DMS114 treated with DMSO at 0.1 percent for 48 hours (cell line): Measurements from ENCODE around the gene DNAH3.
"Not testable (repeated sequence)": the region's sequence is repeated elsewhere in the genome, so short reads cannot be mapped to it uniquely, and the experiment has no call there.

Experiments
- DNase-seq: peaks from one replicate; lab custom pipeline; 2025; ENCODE audit not compliant: unreplicated experiment; lab: John Stamatoyannopoulos, UW

Gene DNAH3, protein sequence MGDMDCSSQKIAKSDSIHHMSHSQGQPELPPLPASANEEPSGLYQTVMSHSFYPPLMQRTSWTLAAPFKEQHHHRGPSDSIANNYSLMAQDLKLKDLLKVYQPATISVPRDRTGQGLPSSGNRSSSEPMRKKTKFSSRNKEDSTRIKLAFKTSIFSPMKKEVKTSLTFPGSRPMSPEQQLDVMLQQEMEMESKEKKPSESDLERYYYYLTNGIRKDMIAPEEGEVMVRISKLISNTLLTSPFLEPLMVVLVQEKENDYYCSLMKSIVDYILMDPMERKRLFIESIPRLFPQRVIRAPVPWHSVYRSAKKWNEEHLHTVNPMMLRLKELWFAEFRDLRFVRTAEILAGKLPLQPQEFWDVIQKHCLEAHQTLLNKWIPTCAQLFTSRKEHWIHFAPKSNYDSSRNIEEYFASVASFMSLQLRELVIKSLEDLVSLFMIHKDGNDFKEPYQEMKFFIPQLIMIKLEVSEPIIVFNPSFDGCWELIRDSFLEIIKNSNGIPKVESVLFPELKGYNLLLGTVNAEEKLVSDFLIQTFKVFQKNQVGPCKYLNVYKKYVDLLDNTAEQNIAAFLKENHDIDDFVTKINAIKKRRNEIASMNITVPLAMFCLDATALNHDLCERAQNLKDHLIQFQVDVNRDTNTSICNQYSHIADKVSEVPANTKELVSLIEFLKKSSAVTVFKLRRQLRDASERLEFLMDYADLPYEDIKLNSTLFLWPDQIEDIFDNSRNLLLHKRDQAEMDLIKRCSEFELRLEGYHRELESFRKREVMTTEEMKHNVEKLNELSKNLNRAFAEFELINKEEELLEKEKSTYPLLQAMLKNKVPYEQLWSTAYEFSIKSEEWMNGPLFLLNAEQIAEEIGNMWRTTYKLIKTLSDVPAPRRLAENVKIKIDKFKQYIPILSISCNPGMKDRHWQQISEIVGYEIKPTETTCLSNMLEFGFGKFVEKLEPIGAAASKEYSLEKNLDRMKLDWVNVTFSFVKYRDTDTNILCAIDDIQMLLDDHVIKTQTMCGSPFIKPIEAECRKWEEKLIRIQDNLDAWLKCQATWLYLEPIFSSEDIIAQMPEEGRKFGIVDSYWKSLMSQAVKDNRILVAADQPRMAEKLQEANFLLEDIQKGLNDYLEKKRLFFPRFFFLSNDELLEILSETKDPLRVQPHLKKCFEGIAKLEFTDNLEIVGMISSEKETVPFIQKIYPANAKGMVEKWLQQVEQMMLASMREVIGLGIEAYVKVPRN (N-terminal part only)

DNA sequence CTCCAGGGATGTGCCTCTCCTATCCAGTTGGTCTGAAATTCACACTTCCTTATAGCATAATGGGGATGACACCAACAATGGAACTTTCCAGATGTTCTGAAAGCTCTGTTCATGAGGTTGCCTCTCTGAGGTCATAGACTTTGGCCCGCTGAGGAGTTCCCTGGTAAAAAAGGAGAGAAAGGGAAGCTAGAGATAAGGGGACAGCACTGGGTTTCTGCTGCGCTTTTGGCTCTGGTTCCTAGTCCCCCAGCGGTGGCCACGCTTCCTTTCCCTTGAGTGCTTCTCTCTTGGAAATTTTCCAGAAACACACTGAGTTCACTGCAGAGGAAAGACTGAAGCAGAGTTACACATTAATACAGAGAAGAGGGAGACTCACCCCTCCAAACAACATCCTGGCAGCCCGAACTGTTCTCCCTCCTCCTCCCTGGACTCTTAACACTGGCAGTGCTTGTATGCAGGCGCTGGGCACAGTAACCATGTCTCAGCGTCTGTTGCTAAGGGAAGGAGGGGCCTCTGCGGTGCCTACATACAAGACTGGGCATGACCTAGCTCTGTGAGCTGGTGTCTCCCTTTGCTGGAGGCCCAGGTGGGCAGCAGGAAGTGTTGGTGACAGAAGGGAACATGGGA lies at the start of gene DNAH3:
TSS of gene DNAH3 (minus strand) at position 472 of the 627 bp plus-strand sequence. CDS start 527 bp downstream, outside the sequence.
- DNase-seq = no peak

DNA sequence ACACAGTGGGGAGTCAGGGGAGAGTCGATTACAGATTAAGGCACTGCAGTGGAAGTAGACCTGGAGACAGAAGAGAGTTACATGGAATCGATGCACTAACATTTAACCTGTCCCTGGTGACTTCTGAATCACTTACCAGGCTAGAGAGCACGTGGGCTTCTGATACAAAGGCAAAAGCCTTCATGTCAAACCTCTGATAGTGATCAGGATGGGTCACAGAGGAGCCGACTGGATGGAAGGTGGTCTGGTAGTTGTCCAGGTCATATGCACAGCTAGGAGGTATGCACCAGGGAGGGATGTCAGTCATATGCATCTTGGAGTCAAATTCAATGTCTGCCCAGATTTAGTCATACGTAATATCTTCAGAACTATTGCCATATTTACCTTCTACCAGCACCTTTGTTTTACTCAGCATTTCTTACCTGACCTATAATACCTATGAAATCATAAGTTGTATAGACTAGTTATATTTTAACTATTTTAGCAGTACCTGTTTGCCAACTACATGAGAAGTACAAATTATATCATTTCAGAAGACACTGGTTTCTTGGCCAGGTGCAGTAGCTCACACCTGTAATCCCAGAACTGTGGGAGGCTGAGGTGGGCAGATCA lies 49.1 kb upstream of the DNAH3 start:
- DNase-seq = no peak

DNA sequence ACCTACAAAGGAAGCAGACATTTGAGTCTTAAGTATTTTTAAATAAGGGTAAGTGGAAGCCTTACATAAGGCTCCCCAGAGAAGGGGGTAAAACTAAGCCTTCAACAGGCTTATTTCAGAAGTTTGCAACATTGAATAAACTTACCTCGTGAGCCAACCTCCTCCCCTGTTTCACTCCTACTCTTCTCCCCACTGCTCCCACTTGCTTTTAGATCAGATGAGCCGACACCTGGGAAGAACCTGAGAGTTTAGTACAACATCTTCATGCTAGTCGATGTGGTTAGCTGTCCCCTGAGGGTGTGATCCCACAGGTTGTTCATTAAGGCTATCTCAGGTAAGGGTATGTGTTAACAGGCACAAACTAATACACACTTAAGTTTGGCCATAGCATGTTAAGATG lies 47.0 kb upstream of the DNAH3 start:
- no peak for DNase-seq

DNA sequence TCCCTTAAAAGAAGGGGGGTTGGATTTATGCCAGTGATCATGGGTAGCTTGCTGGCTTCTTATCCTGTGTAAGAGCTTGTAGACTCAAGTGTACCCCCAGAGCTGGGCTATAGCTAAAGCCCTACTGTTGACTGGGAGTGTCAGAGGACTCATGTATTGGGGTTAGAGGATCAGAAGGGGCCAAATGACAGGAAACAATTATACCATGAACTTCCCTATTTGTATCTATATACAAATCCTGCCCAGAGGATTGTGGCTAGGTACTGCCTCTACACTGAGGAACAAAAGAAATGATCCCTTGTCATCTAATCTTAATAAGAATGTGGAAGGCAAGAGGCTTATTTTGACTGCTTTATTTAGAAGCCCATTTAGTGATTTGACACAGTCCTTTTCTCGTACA lies 46.5 kb upstream of the DNAH3 start:
- no peak for DNase-seq

DNA sequence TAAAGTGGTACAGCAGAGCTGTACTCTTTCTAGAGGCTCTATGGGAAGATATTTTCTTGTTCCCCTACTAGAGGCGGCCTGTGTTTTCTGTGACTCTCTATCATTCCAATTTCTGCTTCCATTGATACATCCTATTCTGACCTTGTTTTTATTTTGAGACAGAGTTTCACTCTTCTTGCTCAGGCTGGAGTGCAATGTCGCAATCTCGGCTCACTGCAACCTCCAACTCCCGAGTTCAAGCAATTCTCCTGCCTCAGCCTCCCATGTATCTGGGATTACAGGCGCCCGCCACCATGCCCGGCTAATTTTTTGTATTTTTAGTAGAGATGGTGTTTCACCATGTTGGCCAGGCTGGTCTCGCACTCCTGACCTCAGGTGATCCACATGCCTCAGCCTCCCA lies 44.7 kb upstream of the DNAH3 start:
- DNase-seq = not testable (repeated sequence)

DNA sequence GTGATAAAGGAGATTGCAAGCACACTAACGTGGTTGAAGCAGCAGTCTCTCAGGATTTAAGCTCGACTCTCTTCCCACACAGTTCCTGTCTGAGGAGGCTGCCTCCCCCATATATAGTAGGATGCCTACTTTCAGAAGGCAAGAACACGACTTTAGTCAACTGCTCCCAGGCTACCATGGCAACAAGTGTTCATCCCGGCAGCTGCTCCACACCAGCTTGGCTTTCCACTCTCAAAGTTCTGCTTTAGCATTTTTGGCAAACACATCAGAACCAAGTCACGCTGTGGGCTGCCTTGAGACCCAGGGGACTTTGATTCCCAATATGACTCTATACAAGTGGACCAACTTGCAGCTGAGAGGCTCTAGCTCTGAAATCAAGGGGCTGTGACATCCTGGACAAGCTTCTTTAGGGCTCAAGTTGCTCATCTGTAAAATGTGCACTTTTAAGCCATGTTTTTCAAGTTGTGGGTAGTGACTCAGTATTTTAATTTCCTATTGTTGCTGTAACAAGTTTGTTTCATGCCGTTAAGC lies 44.2 kb upstream of the DNAH3 start:
- no peak for DNase-seq

DNA sequence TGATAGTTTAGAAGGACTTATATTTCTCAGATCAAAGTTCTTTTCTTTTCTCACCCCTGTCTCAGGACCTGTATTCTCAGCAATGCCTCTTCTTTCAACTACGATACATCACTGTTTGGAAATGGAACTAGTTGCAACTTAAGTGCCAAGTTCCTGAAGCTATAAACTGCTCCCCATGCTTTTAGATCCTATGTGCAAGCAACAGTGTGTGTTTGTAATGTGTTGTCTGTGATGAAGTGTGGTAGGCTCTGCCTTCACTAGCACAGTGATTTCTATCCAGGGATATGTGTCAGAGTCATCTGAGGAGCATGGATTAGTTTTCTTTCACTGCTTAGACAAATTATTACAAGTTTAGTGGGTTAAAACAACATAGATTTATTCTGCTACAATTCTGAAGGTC lies 42.3 kb upstream of the DNAH3 start:
- no peak for DNase-seq

DNA sequence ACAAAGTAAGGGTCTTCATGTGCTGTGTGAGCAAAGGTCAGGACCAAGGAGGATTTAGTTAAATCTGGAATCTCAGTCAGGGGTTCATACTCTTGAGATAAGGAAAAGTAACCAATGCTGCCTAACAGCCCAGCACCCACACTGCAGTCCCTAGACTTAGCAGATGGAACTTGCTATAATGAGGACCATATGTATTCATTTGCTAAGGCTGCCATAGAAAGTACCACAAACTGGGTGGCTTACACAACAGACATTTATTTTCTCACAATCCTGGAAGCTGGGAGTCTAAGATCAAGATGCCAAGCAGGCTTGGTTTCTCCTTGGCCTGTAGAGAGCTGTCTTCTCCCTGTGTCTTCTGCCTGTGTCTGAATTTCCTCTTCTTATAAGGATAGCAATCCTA lies 40.0 kb upstream of the DNAH3 start:
- no peak for DNase-seq

DNA sequence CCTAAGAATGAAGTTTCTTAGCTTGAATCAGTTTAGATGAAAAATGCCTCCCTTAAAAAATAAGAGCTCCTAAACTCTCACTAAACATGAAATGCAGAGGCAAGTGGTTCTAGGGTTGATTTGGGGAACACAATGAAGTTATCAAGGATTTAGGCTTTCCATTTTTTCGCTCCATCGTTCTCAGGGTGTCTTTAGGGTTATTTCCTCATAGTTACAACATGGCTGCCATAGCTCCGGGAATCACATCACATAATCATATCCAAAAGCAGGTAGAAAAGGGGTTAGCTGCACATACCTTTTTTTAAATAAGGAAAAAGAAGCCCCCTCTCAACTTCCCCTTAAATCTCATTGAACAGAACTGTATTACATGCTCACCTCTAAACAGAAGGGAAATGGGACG lies 39.4 kb upstream of the DNAH3 start:
- DNase-seq = no peak

DNA sequence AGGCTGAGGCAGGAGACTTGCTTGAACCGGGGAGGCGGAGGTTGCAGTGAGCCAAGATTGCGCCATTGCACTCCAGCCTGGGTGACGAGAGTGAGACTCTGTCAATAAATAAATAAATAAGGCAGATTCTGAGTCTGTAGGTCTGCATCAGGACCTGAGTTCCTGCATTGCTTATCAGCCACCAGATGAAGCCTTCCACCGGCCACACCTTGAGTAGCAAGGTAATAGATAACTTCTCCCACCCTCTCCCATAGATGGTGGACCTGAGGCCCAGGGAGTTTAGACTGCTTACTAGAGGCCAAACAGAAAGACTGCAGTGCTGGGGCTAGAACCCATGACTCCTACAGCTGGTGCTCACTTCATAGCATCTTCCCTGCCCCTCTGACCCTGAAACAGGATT lies 38.7 kb upstream of the DNAH3 start:
- no peak for DNase-seq

DNA sequence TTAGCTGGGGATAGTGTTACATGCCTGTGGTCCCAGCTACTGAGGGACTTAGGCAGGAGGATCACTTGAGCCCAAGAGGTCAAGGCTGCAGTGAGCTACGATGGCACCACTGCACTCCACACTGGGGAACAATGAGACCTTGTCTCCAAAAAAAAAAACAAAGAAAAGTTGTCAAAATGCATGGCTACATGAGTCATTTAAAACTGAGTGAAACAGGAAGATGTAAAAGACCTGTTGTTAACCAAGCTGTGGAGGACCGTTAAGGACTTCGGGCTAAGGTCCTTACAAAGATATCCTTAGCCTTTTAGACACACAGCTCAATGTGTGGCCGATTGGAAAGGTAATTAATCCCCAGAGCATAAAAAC lies 35.7 kb upstream of the DNAH3 start:
- DNase-seq = no peak

DNA sequence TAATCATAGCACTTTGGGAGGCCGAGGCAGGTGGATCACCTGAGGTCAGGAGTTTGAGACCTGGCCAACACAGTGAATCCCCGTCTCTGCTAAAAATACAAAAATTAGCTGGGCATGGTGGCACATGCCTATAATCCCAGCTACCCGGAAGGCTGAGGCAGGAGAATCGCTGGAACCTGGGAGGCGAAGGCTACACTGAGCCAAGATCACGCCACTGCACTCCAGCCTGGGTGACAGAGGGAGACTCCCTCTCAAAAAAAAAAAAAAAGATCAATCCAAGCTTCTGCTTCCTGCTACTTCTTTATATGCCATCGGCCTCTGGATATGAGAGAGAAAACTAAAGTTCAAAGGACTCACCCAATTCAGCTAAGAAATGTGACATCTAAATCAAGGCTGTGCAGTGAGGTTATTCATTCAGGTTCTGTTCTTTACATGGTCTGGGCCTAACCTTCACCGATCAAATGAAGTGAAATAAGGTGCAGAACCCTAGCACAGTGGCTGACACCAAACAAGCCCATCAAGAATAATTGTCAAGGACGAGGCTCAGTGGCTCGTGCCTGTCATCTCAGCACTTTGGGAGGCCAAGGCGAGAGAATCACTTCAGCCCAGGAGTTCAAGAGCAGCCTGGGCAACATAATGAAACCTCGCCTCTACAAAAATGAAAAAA lies 35.1 kb upstream of the DNAH3 start:
- no peak for DNase-seq

DNA sequence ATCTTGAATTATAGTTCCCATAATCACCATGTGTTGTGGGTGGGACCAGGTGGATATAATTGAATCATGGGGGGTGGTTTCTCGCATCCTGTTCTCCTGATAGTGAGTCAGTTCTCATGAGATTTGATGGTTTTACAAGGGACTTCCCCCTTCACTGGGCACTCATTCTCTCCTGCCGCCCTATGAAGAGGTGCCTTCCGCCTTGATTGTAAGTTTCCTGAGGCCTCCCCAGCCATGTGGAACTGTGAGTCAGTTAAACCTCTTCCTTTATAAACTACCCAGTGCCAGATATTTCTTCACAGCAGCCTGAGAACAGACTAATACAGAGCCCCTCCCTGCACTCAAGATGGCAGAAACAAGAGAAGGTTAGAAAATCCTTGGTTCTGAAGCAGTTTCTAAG lies 34.2 kb upstream of the DNAH3 start:
- DNase-seq = no peak

DNA sequence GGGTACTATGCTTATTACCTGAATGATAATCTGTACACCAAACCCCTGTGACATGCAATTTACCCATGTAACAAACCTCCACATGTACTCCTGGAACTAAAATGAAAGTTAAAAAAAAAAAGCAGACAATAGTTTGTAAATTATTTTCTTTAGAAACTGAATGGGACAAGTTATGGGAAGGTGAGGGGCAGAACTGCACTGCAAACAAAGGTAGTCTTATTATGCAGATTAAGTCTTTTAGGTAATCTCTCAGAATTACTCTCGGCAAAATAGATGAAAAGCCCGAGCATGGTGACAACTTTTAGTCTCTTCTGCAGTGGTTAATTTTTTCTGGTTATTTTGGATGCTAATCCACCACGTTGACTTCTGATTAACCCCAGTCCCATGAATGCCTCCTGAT lies 33.3 kb upstream of the DNAH3 start:
- DNase-seq = no peak

DNA sequence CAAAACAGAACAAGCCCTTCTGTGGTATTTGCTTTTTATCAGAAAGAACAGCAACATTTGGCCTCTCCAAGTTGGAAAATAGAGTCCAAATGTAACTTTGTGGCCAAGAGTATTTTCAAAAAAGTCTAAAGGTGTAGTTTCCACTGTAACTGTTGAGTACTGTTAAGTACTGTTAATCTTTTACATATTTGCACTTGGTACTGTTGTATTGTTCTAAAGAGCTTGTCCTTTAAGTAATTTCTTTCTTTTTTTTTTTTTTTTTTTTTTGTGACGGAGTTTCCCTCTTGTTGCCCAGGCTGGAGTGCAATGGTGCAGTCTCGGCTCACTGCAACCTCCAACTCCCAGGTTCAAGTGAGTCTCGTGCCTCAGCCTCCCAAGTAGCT lies 29.3 kb upstream of the DNAH3 start:
- DNase-seq = no peak

DNA sequence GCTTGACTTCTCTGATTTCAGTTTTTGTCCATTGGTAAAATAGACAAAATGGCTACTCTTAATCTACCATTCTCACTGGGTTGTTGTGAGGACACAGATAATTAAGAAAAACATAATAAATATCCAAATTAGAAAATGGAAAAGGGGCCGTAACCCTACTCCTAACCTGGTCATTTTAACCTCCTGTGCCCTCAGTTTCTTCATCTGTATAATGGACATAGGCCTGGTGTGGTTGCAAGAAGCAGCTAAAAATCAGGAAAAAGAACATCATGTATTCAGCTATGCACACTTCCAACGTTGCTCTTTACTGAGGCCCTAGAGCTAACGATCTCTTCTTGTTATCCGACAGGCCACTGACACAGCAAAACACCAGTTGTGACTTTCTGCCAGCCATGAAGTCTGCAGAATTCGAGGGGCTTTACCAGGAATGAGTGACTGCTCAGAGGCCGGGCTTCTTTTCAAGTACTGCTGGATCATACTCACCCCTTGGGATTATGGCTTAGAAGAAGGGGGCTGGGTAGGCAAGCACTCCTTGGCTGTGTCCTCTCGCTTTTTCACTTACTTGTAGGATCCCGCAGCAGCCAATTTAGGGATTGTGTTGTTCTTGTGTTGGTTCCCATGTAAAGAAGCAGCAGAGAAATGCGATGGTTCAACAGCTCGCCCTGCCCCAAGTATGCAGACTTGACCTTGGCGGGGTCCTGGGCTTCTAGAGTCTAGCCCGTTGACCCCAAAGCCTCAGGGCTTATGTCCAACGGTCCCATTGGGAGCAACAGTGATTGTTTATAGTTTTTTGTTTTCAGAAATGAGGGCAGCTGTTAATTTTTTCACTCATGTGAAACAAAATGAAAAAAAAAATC lies 28.7 kb upstream of the DNAH3 start:
- DNase-seq = no peak

DNA sequence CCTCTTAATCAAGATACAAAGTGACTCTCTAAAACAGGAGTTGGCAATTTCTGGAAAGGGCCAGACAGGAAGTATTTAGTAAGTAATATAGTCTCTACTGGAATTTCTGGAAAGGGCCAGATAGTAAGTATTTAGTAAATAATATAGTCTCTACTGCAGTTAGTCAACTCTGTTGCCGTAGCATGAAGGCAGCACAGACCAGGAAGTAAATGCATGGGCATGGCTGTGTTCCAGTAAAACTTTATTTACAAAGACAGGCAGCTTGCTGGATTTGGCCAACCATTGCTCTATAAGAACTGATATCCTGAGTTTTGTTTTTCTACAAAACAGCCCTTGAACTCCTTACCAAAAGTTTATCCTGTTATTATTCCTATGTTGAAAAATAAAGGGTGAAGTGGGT lies 24.8 kb upstream of the DNAH3 start:
- DNase-seq = no peak

DNA sequence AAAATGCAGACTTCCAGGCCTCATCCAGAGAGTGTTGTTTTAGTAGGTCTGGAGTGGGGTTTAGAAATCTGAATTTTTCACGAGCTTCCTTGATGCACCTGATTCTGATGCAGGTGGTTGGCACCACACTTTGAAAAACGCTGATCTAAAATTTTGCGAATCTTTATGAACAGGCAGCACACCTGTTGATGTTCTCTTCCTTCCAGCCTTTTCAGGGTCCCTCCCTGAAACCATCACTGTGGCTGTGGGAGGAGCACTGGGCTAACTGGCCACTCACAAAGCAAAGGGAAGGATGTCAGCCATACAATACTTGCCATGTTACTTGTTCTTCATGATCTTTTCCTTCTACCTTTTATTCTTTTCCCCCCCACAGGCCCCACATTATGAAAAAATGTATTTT lies 22.0 kb upstream of the DNAH3 start:
- no peak for DNase-seq

DNA sequence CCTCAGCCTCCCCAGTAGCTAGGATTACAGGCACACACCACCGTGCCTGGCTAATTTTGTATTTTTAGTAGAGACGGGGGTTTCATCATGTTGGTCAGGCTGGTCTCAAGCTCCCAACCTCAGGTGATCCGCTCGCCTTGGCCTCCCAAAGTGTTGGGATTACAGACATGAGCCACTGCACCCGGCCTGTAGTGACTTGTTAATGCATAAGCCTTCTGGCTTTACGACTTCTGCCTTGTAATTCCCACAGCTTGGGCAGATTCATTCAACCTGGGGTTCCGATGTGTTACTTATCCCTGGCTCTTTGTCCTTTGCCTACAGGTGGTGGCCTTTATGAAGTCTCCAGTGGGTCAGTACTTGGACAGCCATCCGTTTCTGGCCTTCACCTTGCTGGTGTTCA lies 19.5 kb upstream of the DNAH3 start:
- DNase-seq = not testable (repeated sequence)
